Mucosa of rectum (tissue), 2 donors: ENCODE data around the gene ABI3.
A peak's percentile ranks its signal among the peaks of the same experiment; 100 is the strongest.
"Not testable (repeated sequence)": the region's sequence is repeated elsewhere in the genome, so short reads cannot be mapped to it uniquely, and the experiment has no call there.

Experiments used
- H3K27ac ChIP-seq, 2 donors: one replicate each; pipeline ENCODE4 v1.7.0; 2013; ENCODE audit warnings: inconsistent platforms in 2 of 2, low read depth in 2 of 2, low read length in 2 of 2
- H3K27me3 ChIP-seq, 2 donors: one replicate each; pipeline ENCODE4 v1.7.0; 2013; ENCODE audit warnings: low read length in 2 of 2; ENCODE audit not compliant: control insufficient read depth in 2 of 2, insufficient read depth in 2 of 2
- H3K36me3 ChIP-seq, 2 donors: one replicate each; pipeline ENCODE4 v1.7.0; 2013; ENCODE audit warnings: low read length in 2 of 2; ENCODE audit not compliant: control insufficient read depth in 2 of 2, insufficient read depth in 2 of 2
- H3K4me1 ChIP-seq, 2 donors: one replicate each; pipeline ENCODE4 v1.7.0; 2013; ENCODE audit warnings: low read length in 2 of 2, mild to moderate bottlenecking in 1 of 2; ENCODE audit not compliant: control insufficient read depth in 2 of 2, insufficient read depth in 2 of 2
- H3K4me3 ChIP-seq, 2 donors: one replicate each; pipeline ENCODE4 v1.7.0; 2013; ENCODE audit warnings: low read length in 2 of 2
- H3K9ac ChIP-seq, 2 donors: one replicate each; pipeline ENCODE4 v1.7.0; 2013; ENCODE audit warnings: low read length in 2 of 2, low read depth in 1 of 2, mild to moderate bottlenecking in 1 of 2
- H3K9me3 ChIP-seq, 2 donors: one replicate each; pipeline ENCODE4 v1.7.0; 2013; ENCODE audit warnings: low read length in 2 of 2; ENCODE audit not compliant: control insufficient read depth in 2 of 2
- donor health status: healthy.
- donor health status: Normal muscosa, but diverticular disease.

Gene ABI3

GRCh38 chr17:49183341-49183740 is 27.2 kb upstream of the ABI3 start:
- H3K4me3 ChIP-seq, result no peak overlapping the region
- no peaks in the 10 kb centered on the region for H3K4me1 ChIP-seq
- H3K27me3 ChIP-seq, result no peaks in the 10 kb centered on the region
- no peaks in the 10 kb centered on the region for H3K9me3 ChIP-seq
- H3K9ac ChIP-seq, result no peak overlapping the region
- no peak overlapping the region for H3K27ac ChIP-seq
- H3K36me3 ChIP-seq, result no peaks in the 10 kb centered on the region

- Histone ChIP-seq H3K9ac (no peak overlapping the region), H3K27ac (no peak overlapping the region), H3K27me3 (no peaks in the 10 kb centered on the region)
Observed at GRCh38 chr17:49183801-49184200, 26.7 kb upstream of the ABI3 start.

GRCh38 chr17:49184522-49184921 is 26.0 kb upstream of the ABI3 start:
- H3K4me3 ChIP-seq, H3K27me3 ChIP-seq, H3K27ac ChIP-seq, H3K9ac ChIP-seq, H3K9me3 ChIP-seq, H3K36me3 ChIP-seq, H3K4me1 ChIP-seq: not testable (repeated sequence)

More at GRCh38 chr17:49183801-49184200, 26.7 kb upstream of the ABI3 start:
- no peak overlapping the region for H3K4me3 ChIP-seq
- H3K9me3 ChIP-seq, result no peaks in the 10 kb centered on the region
- no peaks in the 10 kb centered on the region for H3K4me1 ChIP-seq
- H3K36me3 ChIP-seq, result no peaks in the 10 kb centered on the region

GRCh38 chr17:49185381-49185780 is 25.1 kb upstream of the ABI3 start:
- H3K27ac ChIP-seq, H3K27me3 ChIP-seq, H3K9ac ChIP-seq, H3K9me3 ChIP-seq, H3K4me1 ChIP-seq, H3K36me3 ChIP-seq, H3K4me3 ChIP-seq: not testable (repeated sequence)

GRCh38 chr17:49187301-49187700 is 23.2 kb upstream of the ABI3 start:
- Histone ChIP-seq H3K9me3 (no peaks in the 10 kb centered on the region), H3K36me3 (no peaks in the 10 kb centered on the region), H3K9ac (no peak overlapping the region), H3K27me3 (no peaks in the 10 kb centered on the region), H3K4me3 (no peak overlapping the region), H3K27ac (no peak overlapping the region), H3K4me1 (no peaks in the 10 kb centered on the region)

- Histone ChIP-seq H3K9ac (no peak overlapping the region), H3K4me1 (peaks cover 4 to 5% of the 10 kb centered on the region in 2 donors), H3K4me3 (no peak overlapping the region), H3K27me3 (no peaks in the 10 kb centered on the region), H3K27ac (no peak overlapping the region), H3K9me3 (no peaks in the 10 kb centered on the region), H3K36me3 (no peaks in the 10 kb centered on the region)
Observed at GRCh38 chr17:49190932-49191331, 19.6 kb upstream of the ABI3 start.

- Histone ChIP-seq H3K27me3 (no peaks in the 10 kb centered on the region), H3K4me3 (peak overlapping the region; percentile 83 to 85), H3K9ac (peak overlapping the region; percentile 82 to 94), H3K36me3 (no peaks in the 10 kb centered on the region), H3K27ac (peak overlapping the region; percentile 99), H3K4me1 (peaks cover 4 to 5% of the 10 kb centered on the region in 2 donors), H3K9me3 (no peaks in the 10 kb centered on the region)
Observed at GRCh38 chr17:49191409-49191916, 19.0 kb upstream of the ABI3 start.

GRCh38 chr17:49191917-49192741 is 18.4 kb upstream of the ABI3 start:
- Histone ChIP-seq H3K27ac (peak overlapping the region; percentile 99), H3K9ac (peak overlapping the region; percentile 82 to 94), H3K4me1 (peaks cover 4 to 5% of the 10 kb centered on the region in 2 donors), H3K4me3 (peak overlapping the region; percentile 83 to 85), H3K27me3 (no peaks in the 10 kb centered on the region), H3K36me3 (no peaks in the 10 kb centered on the region), H3K9me3 (no peaks in the 10 kb centered on the region)

GRCh38 chr17:49193513-49194296 is 16.8 kb upstream of the ABI3 start:
- H3K27me3 ChIP-seq, result no peaks in the 10 kb centered on the region
- H3K9ac ChIP-seq, result peak overlapping the region; percentile 5 to 67
- peak overlapping the region; percentile 83 to 85 for H3K4me3 ChIP-seq

GRCh38 chr17:49194297-49194607 is 16.3 kb upstream of the ABI3 start:
- H3K4me1 ChIP-seq, result peaks cover 4 to 5% of the 10 kb centered on the region in 2 donors
- no peaks in the 10 kb centered on the region for H3K36me3 ChIP-seq
- H3K9me3 ChIP-seq, result no peaks in the 10 kb centered on the region
- H3K9ac ChIP-seq, result no peak overlapping the region
- H3K27ac ChIP-seq, result no peak overlapping the region
- H3K27me3 ChIP-seq, result no peaks in the 10 kb centered on the region
- H3K4me3 ChIP-seq, result peak overlapping the region in 1 of 2 donors; percentile 83

More at GRCh38 chr17:49193513-49194296, 16.8 kb upstream of the ABI3 start:
- Histone ChIP-seq H3K36me3 (no peaks in the 10 kb centered on the region), H3K9me3 (no peaks in the 10 kb centered on the region), H3K4me1 (peaks cover 4 to 5% of the 10 kb centered on the region in 2 donors), H3K27ac (peak overlapping the region; percentile 41 to 99)
